Measurements from ENCODE around the gene MMP24OS.
A peak's percentile ranks its signal among the peaks of the same experiment; 100 is the strongest.
"Not testable (repeated sequence)": the region's sequence is repeated elsewhere in the genome, so short reads cannot be mapped to it uniquely, and the experiment has no call there.

The MMP24OS gene

GRCh38 chr20:35252598-35252997 lies 25.3 kb downstream of the MMP24OS start:
- not testable (repeated sequence) for DNase-seq (ENCODE audit: low read depth in 2 of 3, low spot score in 1 of 3)

- DNase-seq (ENCODE audit: low read depth in 2 of 3, low spot score in 1 of 3) = no peak
Observed at GRCh38 chr20:35252037-35252461, 25.9 kb downstream of the MMP24OS start.

DNA sequence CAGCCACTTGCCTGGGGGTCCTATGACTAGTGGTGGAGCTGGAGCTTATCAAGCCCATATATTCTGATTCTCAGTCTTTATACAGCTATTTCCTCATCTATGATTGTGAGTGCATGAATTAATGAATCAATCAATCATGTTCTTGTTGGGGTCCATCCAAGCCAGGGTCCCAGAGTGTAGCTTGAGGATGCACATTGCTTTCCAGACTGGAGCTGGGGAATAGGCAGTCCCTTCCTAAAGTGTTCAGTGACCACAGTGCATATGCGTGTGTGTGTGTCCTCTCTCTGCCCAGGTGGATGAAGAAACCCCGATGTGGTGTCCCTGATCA lies 26.3 kb downstream of the MMP24OS start:
- no peak for DNase-seq (ENCODE audit: low read depth in 2 of 3, low spot score in 1 of 3)

GRCh38 chr20:35248641-35249475 lies 29.1 kb downstream of the MMP24OS start:
- no peak for DNase-seq (ENCODE audit: low read depth in 2 of 3, low spot score in 1 of 3)

DNA sequence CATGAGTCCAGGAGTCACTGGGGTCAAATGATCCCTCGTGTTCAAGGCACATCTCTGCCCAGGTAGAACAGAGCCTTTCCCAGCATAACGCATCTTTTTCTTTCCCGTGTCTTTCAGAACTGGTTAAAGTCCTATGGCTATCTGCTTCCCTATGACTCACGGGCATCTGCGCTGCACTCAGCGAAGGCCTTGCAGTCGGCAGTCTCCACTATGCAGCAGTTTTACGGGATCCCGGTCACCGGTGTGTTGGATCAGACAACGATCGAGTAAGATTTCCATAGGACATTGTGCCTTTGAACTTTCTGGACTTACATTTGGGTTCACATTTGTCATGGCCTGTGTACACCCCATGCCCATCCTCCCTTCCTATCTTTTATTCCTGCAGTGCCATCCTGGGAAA lies 31.2 kb downstream of the MMP24OS start:
- DNase-seq (ENCODE audit: low read depth in 2 of 3, low spot score in 1 of 3) = no peak

DNA sequence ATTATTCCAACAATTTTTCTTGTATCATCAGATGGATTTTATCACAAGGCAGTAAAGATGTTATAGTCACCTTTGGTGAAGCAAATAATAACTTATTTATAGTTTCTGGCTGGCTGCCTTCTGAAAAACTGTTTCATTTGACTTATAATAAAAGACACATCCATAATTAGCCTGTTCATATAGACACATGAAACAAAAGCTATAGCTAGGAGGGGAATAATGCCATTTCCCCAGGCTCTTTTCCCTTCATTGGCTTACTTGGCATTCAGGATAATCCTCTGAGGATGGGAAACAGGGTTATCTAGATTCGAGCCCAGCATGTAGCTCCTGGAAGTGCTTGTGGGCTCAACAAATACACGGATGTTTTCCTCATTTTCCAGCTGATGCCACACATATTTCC lies 33.9 kb downstream of the MMP24OS start:
- no peak for DNase-seq (ENCODE audit: low read depth in 2 of 3, low spot score in 1 of 3)

- no peak for DNase-seq (ENCODE audit: low read depth in 2 of 3, low spot score in 1 of 3)
Observed at GRCh38 chr20:35243317-35243716, 34.6 kb downstream of the MMP24OS start.

DNA sequence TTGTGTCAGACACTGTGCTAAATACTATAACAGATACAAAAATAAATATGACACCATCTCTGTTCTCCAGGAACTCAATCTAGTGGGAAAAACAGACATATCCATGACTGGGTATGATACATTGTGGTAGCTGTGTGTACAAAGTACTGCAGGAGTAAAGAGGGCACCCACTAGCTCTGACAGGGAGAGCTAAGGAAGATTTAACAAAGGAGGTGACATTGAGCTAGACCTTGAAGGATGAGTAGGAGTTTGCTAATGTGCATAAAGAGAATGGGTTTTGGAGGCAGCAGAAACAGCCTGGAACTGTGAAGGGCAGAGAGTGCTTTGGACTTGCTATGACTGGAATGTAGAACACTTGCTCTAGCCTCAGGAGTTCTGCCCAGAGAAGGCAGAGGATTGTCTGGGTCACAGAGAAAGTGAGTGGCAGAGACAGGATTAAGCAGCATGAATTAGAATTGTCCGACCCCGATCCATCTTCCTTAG lies 37.1 kb downstream of the MMP24OS start:
- DNase-seq (ENCODE audit: low read depth in 2 of 3, low spot score in 1 of 3) = no peak

- DNase-seq (ENCODE audit: low read depth in 2 of 3, low spot score in 1 of 3) = no peak
Observed at GRCh38 chr20:35240083-35240810, 37.7 kb downstream of the MMP24OS start.

DNA sequence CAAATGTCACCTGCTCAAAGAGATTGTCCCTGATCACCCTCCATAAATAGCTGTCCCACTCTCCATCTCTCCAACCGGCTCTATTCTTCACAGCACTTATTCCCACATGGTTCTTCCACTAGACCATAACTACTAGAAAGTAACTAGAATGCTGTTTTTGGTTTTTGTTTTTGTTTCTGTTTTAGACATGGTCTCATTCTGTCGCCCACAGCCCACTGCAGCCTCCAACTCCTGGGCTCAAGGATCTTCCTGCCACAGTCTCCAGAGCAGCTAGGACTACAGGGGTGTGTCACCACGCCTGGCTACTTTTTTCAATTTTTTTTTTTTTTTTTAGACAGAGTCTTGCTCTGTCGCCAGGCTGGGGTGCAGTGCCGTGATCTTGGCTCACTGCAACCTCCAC lies 39.2 kb downstream of the MMP24OS start:
- DNase-seq (ENCODE audit: low read depth in 2 of 3, low spot score in 1 of 3) = no peak

DNA sequence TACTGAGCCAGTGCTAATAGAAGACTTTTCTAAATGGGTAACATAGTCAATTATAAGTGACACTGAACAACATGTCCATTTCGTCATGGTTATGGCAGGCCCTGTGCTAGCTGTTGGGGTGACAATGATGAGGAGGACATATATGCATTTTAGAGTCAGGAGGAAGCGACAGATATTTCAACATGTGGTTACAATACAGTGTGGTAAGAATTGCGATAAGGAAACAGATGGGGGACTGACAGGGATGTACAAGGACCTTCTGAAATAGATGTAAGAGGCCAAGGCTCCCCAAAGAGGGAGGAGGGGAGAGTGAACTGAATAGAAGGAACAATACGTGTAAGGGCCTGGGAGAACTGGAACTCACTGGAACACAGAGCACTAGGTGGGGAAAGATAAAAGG lies 39.8 kb downstream of the MMP24OS start:
- DNase-seq (ENCODE audit: low read depth in 2 of 3, low spot score in 1 of 3) = no peak

DNA sequence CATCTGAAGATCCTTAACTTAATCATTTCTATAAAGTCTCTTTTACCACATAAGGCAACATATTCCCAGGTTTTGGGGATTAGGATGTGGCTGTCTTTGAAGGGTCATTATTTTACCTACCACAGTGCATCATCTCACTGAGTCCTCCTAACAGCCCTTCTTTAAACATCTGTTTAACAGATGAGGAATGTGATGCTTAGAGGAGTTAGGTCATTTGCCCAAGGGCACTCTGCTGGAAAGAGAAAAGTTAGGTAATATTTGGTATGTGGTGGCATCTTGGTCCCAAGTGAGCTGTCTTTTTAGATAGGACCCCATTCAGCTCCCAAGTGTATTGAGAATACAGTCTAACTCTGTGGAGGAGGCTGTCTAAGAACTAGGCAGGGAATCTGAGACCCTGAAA lies 40.4 kb downstream of the MMP24OS start:
- DNase-seq (ENCODE audit: low read depth in 2 of 3, low spot score in 1 of 3) = no peak

DNA sequence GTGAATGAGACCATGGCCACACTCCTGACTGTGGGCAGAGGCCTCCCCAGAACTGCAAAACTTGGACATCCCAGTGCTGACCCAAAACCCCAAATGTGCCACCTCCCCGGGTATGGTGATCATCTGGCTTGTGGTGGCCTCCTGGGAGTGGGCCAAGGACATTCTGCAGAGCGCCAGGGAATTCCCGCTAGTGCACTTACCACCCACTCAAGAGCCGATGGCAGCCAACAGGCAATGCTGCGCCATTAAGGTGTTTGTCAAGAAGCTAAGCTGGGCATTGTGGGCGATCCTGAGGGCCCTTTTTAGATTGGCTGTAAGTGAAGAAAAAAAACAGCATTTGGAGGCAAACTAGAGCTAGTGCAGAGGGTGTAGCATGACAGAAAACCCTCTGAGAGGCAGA lies 42.0 kb downstream of the MMP24OS start:
- no peak for DNase-seq (ENCODE audit: low read depth in 2 of 3, low spot score in 1 of 3)

DNA sequence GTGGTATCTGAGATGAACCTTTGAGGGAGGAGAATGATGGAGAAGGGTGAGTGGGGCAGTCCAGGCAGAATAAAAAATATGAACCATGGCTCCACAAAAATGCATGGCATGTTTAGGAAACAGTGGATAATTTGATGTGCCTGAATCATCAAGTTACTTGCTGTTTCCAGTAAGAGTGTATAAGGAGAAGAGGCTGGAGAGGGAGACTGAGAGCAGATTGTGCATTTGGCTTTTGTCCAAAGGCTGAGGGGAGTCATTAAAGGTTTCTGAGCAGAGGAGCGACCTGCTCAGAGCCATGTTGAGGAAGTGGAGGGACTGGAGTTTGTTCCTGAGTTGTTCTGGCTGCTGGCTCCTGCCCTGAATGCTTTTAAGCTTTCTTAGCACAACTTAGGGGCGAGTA lies 45.3 kb downstream of the MMP24OS start:
- DNase-seq (ENCODE audit: low read depth in 2 of 3, low spot score in 1 of 3) = no peak

DNA sequence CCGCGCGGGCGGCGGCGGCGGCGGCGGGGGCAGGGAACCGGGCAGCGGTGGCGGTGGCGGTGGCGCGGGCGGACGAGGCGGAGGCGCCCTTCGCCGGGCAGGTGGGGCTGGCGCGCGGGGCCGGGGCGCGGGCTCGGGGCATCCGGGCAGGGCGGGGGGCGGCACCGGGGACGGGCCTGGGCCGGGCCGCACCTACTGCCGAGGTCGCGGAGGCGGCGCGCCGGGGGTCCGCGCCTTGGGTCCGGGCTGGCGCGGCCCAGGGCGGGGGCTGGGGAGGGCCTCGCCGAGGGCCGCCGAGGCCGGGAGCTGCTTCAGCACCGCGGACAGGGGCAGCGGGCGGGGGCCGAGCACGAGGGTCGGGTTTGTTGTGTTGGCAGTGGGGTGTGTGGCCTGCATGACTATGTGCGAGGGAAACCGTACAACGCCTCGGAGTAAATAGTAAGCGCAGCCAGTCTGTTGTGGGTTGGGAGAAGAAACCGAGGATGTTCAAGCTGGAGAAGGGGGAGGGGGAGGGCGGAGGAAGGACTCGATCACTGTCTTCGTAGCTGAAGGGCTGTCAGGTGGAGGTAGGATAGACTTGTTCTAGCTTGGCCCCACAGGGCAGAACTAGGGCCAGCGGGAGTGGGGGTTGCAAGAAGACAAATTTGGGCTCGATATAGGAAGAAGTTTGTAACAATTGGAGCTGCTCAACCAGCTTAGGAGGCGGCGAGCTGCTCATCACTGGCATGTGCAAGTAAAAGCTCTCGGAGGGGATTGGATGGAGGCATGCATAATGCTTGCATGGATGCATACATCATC lies 50.8 kb downstream of the MMP24OS start:
- DNase-seq (ENCODE audit: low read depth in 2 of 3, low spot score in 1 of 3) = peak; percentile 4 to 36 (median 34)
